GM18868 (cell line): Measurements from ENCODE around the gene TMEM259.
A peak's percentile ranks its signal among the peaks of the same experiment; 100 is the strongest.

Experiments
- ATAC-seq: cut with Tn5 transposase; IDR thresholded peaks from one replicate; pipeline ENCODE4 v1.9.1; 2021; ENCODE audit warnings: mild to moderate bottlenecking, moderate library complexity; ENCODE audit not compliant: unreplicated experiment

The TMEM259 gene

GRCh38 chr19:1020868-1021425, at the start of gene TMEM259:
TSS of gene TMEM259 (minus strand) at chr19:1021123. CDS start at chr19:1020996, 127 bp downstream.
- ATAC-seq, result peak; percentile 80

- no peak for ATAC-seq
Measured at GRCh38 chr19:1070576-1070930, 49.6 kb upstream of the TMEM259 start.

GRCh38 chr19:1069009-1069779, 48.3 kb upstream of the TMEM259 start:
- ATAC-seq, result no peak

- no peak for ATAC-seq
Measured at GRCh38 chr19:1068009-1069001, 47.4 kb upstream of the TMEM259 start.

- peak; percentile 14 for ATAC-seq
Measured at GRCh38 chr19:1067341-1067957, 46.5 kb upstream of the TMEM259 start.

- ATAC-seq, result peak; percentile 55
Measured at GRCh38 chr19:1066748-1067340, 45.9 kb upstream of the TMEM259 start, which contains the start of gene ARHGAP45. TSS of gene ARHGAP45 (plus strand) at chr19:1067167. CDS start at chr19:1067406, 239 bp downstream.

GRCh38 chr19:1066251-1066747, 45.4 kb upstream of the TMEM259 start:
- no peak for ATAC-seq

- ATAC-seq, result no peak
Measured at GRCh38 chr19:1065606-1066109, 44.7 kb upstream of the TMEM259 start.

- ATAC-seq, result no peak
Measured at GRCh38 chr19:1064661-1065605, 44.0 kb upstream of the TMEM259 start.

- no peak for ATAC-seq
Measured at GRCh38 chr19:1063909-1064660, 43.2 kb upstream of the TMEM259 start.

- no peak for ATAC-seq
Measured at GRCh38 chr19:1063030-1063908, 42.3 kb upstream of the TMEM259 start.

- no peak for ATAC-seq
Measured at GRCh38 chr19:1062387-1063029, 41.6 kb upstream of the TMEM259 start.

- no peak for ATAC-seq
Measured at GRCh38 chr19:1061987-1062386, 41.1 kb upstream of the TMEM259 start.

- no peak for ATAC-seq
Measured at GRCh38 chr19:1060689-1061088, 39.8 kb upstream of the TMEM259 start.

GRCh38 chr19:1058112-1058511, 37.2 kb upstream of the TMEM259 start:
- no peak for ATAC-seq

- no peak for ATAC-seq
Measured at GRCh38 chr19:1057176-1057855, 36.4 kb upstream of the TMEM259 start.
